ENCODE measurements around the gene BOD1L1. TPM values are rescaled to one million over a fixed set of nuclear protein-coding genes. Genes with fewer than 3 reads are reported as not detected.

Gene BOD1L1
- total RNA-seq, 2 experiments from 2014 or later = 37.7 to 43.1 TPM

- Mint-ChIP-seq H3K27ac (no peak overlapping the region), H3K4me1 (peaks cover 5% of the 10 kb centered on the region), H3K27me3 (peaks cover 32% of the 10 kb centered on the region), H3K36me3 (ENCODE audit: low read depth) (no peaks in the 10 kb centered on the region), H3K4me3 (no peak overlapping the region), H3K9me3 (no peaks in the 10 kb centered on the region)
- ChIA-PET POLR2A (no interaction called here), CTCF (interaction anchor here (0.9 to 3.3 kb wide), 3 partner anchors 9 to 14 kb away, joined by 3 to 14 read pairs (median 10); partner anchors contain the start of gene BOD1L1)
- no peak for DNase-seq
These were observed 14.8 kb upstream of the BOD1L1 start for GRCh38 chr4:13642170-13642950.

GRCh38 chr4:13641084-13641483 is 13.6 kb upstream of the BOD1L1 start:
- no peak overlapping the region for H3K4me3 Mint-ChIP-seq
- H3K27ac Mint-ChIP-seq = no peak overlapping the region
- DNase-seq = no peak
- no peaks in the 10 kb centered on the region for H3K4me1 Mint-ChIP-seq
- ChIA-PET POLR2A (no interaction called here), CTCF (interaction anchor here (0.7 to 3.3 kb wide), 3 partner anchors 13 to 691 kb away, joined by 3 to 14 read pairs (median 10); partner anchors contain the start of gene BOD1L1)
- H3K27me3 Mint-ChIP-seq = peaks cover 32% of the 10 kb centered on the region
- no peaks in the 10 kb centered on the region for H3K36me3 Mint-ChIP-seq (ENCODE audit: low read depth)
- no peaks in the 10 kb centered on the region for H3K9me3 Mint-ChIP-seq

GRCh38 chr4:13640149-13640940 is 12.8 kb upstream of the BOD1L1 start:
- DNase-seq = no peak
- CTCF ChIA-PET = interaction anchor here (0.7 to 3.3 kb wide), 3 partner anchors 12 to 690 kb away, joined by 3 to 14 read pairs (median 10); partner anchors contain the start of gene BOD1L1
- H3K27me3 Mint-ChIP-seq = peaks cover 34% of the 10 kb centered on the region

GRCh38 chr4:13635286-13635799 is 7.8 kb upstream of the BOD1L1 start:
- H3K4me1 Mint-ChIP-seq = no peaks in the 10 kb centered on the region
- no peaks in the 10 kb centered on the region for H3K36me3 Mint-ChIP-seq (ENCODE audit: low read depth)
- no peak for DNase-seq
- peaks cover 16% of the 10 kb centered on the region for H3K27me3 Mint-ChIP-seq
- ChIA-PET POLR2A (no interaction called here), CTCF (no interaction called here)
- no peak overlapping the region for H3K4me3 Mint-ChIP-seq
- H3K9me3 Mint-ChIP-seq = no peaks in the 10 kb centered on the region
- H3K27ac Mint-ChIP-seq = no peak overlapping the region

More at GRCh38 chr4:13640149-13640940, 12.8 kb upstream of the BOD1L1 start:
- H3K36me3 Mint-ChIP-seq (ENCODE audit: low read depth) = no peaks in the 10 kb centered on the region
- H3K4me3 Mint-ChIP-seq = no peak overlapping the region
- H3K9me3 Mint-ChIP-seq = no peaks in the 10 kb centered on the region
- POLR2A ChIA-PET = no interaction called here
- H3K4me1 Mint-ChIP-seq = no peaks in the 10 kb centered on the region
- no peak overlapping the region for H3K27ac Mint-ChIP-seq

GRCh38 chr4:13633671-13634070 is 6.1 kb upstream of the BOD1L1 start:
- no peak overlapping the region for H3K27ac Mint-ChIP-seq
- H3K4me1 Mint-ChIP-seq = peaks cover 2% of the 10 kb centered on the region
- DNase-seq = no peak
- CTCF ChIA-PET = interaction anchor here (1.1 kb wide), 1 partner anchor 9 kb away, joined by 3 read pairs; no protein-coding TSS in a partner anchor
- H3K4me3 Mint-ChIP-seq = no peak overlapping the region
- H3K9me3 Mint-ChIP-seq = no peaks in the 10 kb centered on the region
- no peaks in the 10 kb centered on the region for H3K36me3 Mint-ChIP-seq (ENCODE audit: low read depth)
- POLR2A ChIA-PET = no interaction called here
- H3K27me3 Mint-ChIP-seq = peaks cover 9% of the 10 kb centered on the region

- Mint-ChIP-seq H3K27me3 (no peaks in the 10 kb centered on the region), H3K4me1 (peaks cover 37% of the 10 kb centered on the region), H3K36me3 (ENCODE audit: low read depth) (peaks cover 7% of the 10 kb centered on the region), H3K27ac (peak overlapping the region; percentile 97), H3K4me3 (peak overlapping the region; percentile 87), H3K9me3 (no peaks in the 10 kb centered on the region)
- ChIA-PET CTCF (interaction anchor here (1.0 to 3.2 kb wide), 3 partner anchors 14 to 23 kb away, joined by 3 to 14 read pairs (median 5); no protein-coding TSS in a partner anchor), POLR2A (no interaction called here)
- DNase-seq = peak; percentile 30
These were observed 333 bp downstream of the BOD1L1 start for GRCh38 chr4:13627178-13627605.

- H3K4me1 Mint-ChIP-seq = peaks cover 39% of the 10 kb centered on the region
- no peak for DNase-seq
- H3K4me3 Mint-ChIP-seq = peak overlapping the region; percentile 79
- peaks cover 7% of the 10 kb centered on the region for H3K36me3 Mint-ChIP-seq (ENCODE audit: low read depth)
- CTCF ChIA-PET = interaction anchor here (0.6 to 3.2 kb wide), 3 partner anchors 10 to 22 kb away, joined by 3 to 14 read pairs (median 3); no protein-coding TSS in a partner anchor
- POLR2A ChIA-PET = no interaction called here
- peak overlapping the region; percentile 71 for H3K27ac Mint-ChIP-seq
- H3K9me3 Mint-ChIP-seq = no peaks in the 10 kb centered on the region
- H3K27me3 Mint-ChIP-seq = no peaks in the 10 kb centered on the region
These were observed 890 bp downstream of the BOD1L1 start for GRCh38 chr4:13626492-13627177.

GRCh38 chr4:13618212-13618806 is 9.2 kb downstream of the BOD1L1 start:
- Mint-ChIP-seq H3K27ac (no peak overlapping the region), H3K36me3 (ENCODE audit: low read depth) (peaks cover 31% of the 10 kb centered on the region), H3K27me3 (no peaks in the 10 kb centered on the region), H3K4me3 (no peak overlapping the region), H3K9me3 (no peaks in the 10 kb centered on the region), H3K4me1 (peaks cover 35% of the 10 kb centered on the region)
- ChIA-PET POLR2A (no interaction called here), CTCF (no interaction called here)
- no peak for DNase-seq

- Mint-ChIP-seq H3K4me3 (no peak overlapping the region), H3K36me3 (ENCODE audit: low read depth) (peaks cover 34% of the 10 kb centered on the region), H3K27me3 (no peaks in the 10 kb centered on the region), H3K9me3 (no peaks in the 10 kb centered on the region), H3K27ac (no peak overlapping the region), H3K4me1 (peaks cover 35% of the 10 kb centered on the region)
- no peak for DNase-seq
- CTCF ChIA-PET = no interaction called here
- POLR2A ChIA-PET = no interaction called here
These were observed 9.7 kb downstream of the BOD1L1 start for GRCh38 chr4:13617801-13618200.

- no peak for DNase-seq
- Mint-ChIP-seq H3K4me3 (no peak overlapping the region), H3K4me1 (peaks cover 35% of the 10 kb centered on the region), H3K36me3 (ENCODE audit: low read depth) (peaks cover 39% of the 10 kb centered on the region), H3K27me3 (no peaks in the 10 kb centered on the region), H3K9me3 (no peaks in the 10 kb centered on the region), H3K27ac (no peak overlapping the region)
- ChIA-PET CTCF (interaction anchor here (0.6 kb wide), 1 partner anchor 10 kb away, joined by 3 read pairs; no protein-coding TSS in a partner anchor), POLR2A (no interaction called here)
These were observed 10.9 kb downstream of the BOD1L1 start for GRCh38 chr4:13616597-13616996.

GRCh38 chr4:13615161-13615560 is 12.4 kb downstream of the BOD1L1 start:
- no peak for DNase-seq
- ChIA-PET CTCF (no interaction called here), POLR2A (no interaction called here)
- Mint-ChIP-seq H3K27me3 (no peaks in the 10 kb centered on the region), H3K27ac (peak overlapping the region; percentile 36), H3K4me3 (no peak overlapping the region), H3K4me1 (peaks cover 32% of the 10 kb centered on the region), H3K36me3 (ENCODE audit: low read depth) (peaks cover 47% of the 10 kb centered on the region), H3K9me3 (no peaks in the 10 kb centered on the region)

GRCh38 chr4:13612569-13612968 is 15.0 kb downstream of the BOD1L1 start:
- Mint-ChIP-seq H3K27me3 (no peaks in the 10 kb centered on the region), H3K9me3 (no peaks in the 10 kb centered on the region), H3K4me3 (no peak overlapping the region), H3K4me1 (peaks cover 32% of the 10 kb centered on the region), H3K27ac (no peak overlapping the region), H3K36me3 (ENCODE audit: low read depth) (peaks cover 53% of the 10 kb centered on the region)
- CTCF ChIA-PET = interaction anchor here (1.5 kb wide), 1 partner anchor 9 kb away, joined by 3 read pairs; no protein-coding TSS in a partner anchor
- POLR2A ChIA-PET = no interaction called here
- no peak for DNase-seq

Data from activated CD4-positive, alpha-beta T cell treated with anti-CD3 and anti-CD28 coated beads, Interleukin-2, amount 10 ng/mL, durations not matched to agents 7 days and 5 days (primary cell).